ENCODE measurements around the gene CTSH. TPM values are rescaled to one million over a fixed set of nuclear protein-coding genes. Genes with fewer than 3 reads are reported as not detected.

The CTSH gene
- total and polyA plus RNA-seq, 12 donors = 26.4 to 122 (median 62.5) TPM

DNA sequence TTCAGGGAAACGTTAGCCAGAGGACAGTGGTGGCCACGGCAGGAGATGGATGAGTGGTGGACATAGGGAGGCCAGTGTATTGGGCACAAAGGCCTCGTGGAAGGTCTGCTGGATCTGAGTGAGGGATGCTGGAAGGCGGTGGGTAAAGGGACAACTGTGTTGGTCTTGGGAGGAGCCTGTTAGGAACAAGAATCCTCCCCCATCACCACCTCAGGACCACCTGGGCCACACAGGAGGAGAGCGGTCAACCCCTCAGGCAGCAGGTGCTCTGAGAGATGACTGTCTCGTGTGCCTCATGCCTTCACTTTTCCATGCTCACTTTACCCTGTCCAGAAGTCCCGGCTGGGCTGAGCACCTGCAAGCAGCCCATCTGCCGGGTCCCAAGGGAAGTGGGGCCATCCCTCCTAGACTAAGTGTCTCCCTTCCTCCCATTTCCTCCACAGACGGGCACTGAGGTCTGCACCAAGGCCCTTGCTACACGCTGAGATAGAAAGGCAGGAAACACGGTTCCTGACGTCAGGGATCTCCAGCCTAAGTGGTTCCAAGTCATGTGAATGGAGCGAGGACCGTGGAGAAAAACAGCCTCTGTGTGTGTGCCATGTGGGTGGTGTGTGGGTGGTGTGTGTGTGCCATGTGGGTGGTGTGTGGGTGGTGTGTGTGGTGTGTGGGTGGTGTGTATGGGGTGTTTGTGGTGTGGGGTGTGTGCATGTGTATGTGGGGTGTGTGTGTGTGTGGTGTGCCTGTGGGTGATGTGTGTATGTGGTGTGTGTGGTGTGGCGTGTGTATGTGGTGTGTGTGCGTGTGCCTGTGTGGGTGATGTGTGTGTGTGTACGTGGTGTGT is 47.8 kb upstream of the CTSH start:
- whole genome bisulfite sequencing, 2 donors = 74 to 78% methylated on average over 17 of the region's 17 CpGs
- ATAC-seq (peak in 5 of 8 donors; percentile 10 to 53 (median 17)), DNase-seq (no peak)
- Histone ChIP-seq H3K4me3 (no peak overlapping the region), H3K36me3 (no peaks in the 10 kb centered on the region), H3K27ac (no peak overlapping the region), H3K27me3 (no peaks in the 10 kb centered on the region), H3K9me3 (no peaks in the 10 kb centered on the region), H3K4me1 (peaks cover 0 to 21% (median 9%) of the 10 kb centered on the region in 9 donors)
- no peak for TF ChIP-seq CTCF (IDR thresholded peaks at IDR 0.05)
- intact Hi-C loops (cut with DNase I) = no loop called here

DNA sequence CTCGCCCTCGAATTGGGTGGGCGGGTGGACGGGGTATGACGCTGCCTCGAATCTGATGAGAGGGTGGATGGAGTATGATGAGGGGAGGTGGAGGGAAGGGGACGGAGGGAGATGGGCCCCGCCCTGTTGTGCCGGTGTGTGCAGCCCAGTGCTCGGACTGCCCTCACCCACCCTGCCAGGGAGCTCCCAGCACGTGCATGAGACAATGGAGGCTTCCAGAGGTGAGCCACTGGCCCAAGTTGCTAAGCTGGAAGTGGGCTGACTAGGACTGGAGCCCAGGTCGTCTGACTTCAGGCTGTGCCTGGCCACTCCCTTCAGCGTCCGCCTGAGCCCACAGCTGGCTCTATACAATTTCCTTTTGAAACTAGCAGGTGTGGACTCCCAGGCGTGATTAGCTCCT is 47.0 kb upstream of the CTSH start:
- TF ChIP-seq CTCF (IDR thresholded peaks at IDR 0.05) = no peak
- Histone ChIP-seq H3K27me3 (no peaks in the 10 kb centered on the region), H3K36me3 (no peaks in the 10 kb centered on the region), H3K4me3 (no peak overlapping the region), H3K4me1 (peaks cover 0 to 23% (median 9%) of the 10 kb centered on the region in 9 donors), H3K9me3 (no peaks in the 10 kb centered on the region), H3K27ac (no peak overlapping the region)
- ATAC-seq = no peak
- 88 to 92% methylated on average over 15 of the region's 15 CpGs for WGBS, 2 donors
- DNase-seq = no peak
- intact Hi-C loops (cut with DNase I) = no loop called here

DNA sequence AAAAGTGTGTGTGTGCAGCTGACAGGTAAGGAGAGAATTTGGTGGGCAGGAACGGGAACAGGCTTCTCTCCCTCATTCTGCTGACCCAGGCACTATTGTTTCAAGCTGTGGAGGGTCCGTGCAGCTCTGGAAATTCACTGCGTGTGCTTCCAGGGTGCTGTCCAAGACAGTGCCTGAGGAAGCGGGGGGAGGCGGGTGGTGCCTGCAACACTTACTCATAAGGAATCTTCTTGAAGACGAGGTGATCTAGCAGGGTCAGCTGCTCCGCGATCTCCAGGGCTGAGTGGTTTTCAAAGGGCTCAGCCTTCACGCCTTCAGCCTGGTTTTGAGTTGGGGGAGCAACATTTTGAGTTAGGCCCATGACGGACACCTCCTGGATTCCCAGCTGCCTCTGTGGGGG is 46.6 kb upstream of the CTSH start:
- TF ChIP-seq CTCF (IDR thresholded peaks at IDR 0.05) = no peak
- H3K4me1 ChIP-seq = peaks cover 0 to 23% (median 9%) of the 10 kb centered on the region in 9 donors
- H3K36me3 ChIP-seq = no peaks in the 10 kb centered on the region
- DNase-seq (no peak), ATAC-seq (no peak)
- H3K27ac ChIP-seq = no peak overlapping the region
- no peak overlapping the region for H3K4me3 ChIP-seq
- no peaks in the 10 kb centered on the region for H3K9me3 ChIP-seq
- intact Hi-C loops (cut with DNase I) = no loop called here
- WGBS, 2 donors = 88 to 93% methylated on average over 10 of the region's 10 CpGs
- no peaks in the 10 kb centered on the region for H3K27me3 ChIP-seq

GRCh38 chr15:78990278-78990677 is 45.4 kb upstream of the CTSH start:
- Histone ChIP-seq H3K4me1 (peaks cover 0 to 23% (median 9%) of the 10 kb centered on the region in 9 donors), H3K4me3 (no peak overlapping the region), H3K27me3 (no peaks in the 10 kb centered on the region), H3K27ac (no peak overlapping the region), H3K36me3 (no peaks in the 10 kb centered on the region), H3K9me3 (no peaks in the 10 kb centered on the region)
- DNase-seq (no peak), ATAC-seq (no peak)
- WGBS, 2 donors = 64 to 70% methylated on average over 1 of the region's 1 CpG
- TF ChIP-seq CTCF (IDR thresholded peaks at IDR 0.05) = no peak
- intact Hi-C loops (cut with DNase I) = no loop called here
